Left lung (tissue), 10 donors: ENCODE results near the gene ITLN1. TPM values are rescaled to one million over a fixed set of nuclear protein-coding genes. Genes with fewer than 3 reads are reported as not detected.
A peak's percentile ranks its signal among the peaks of the same experiment; 100 is the strongest.
"Not testable (repeated sequence)": the region's sequence is repeated elsewhere in the genome, so short reads cannot be mapped to it uniquely, and the experiment has no call there.

ENCODE experiments used
- ATAC-seq: fragments of 200-7000 bp; cut with Tn5 transposase; one replicate; pipeline ENCODE4 v1.9.1; 2020; ENCODE audit warnings: moderate library complexity
- DNase-seq, 4 donors: peaks; one replicate each; pipeline ENCODE4 v3.0.0-alpha.2; 2013 to 2020
- H3K27ac ChIP-seq, 2 donors: fragments of 200-600 bp; sonication (generic) in 1 of 2; one replicate each; pipeline versions ENCODE4 v1.5.0 to v1.8.0; 2020 to 2021
- H3K27me3 ChIP-seq, 2 donors: fragments of 200-600 bp; sonication (generic) in 1 of 2; one replicate each; pipeline versions ENCODE4 v1.5.0 to v1.8.0; 2020 to 2021
- H3K36me3 ChIP-seq, 2 donors: fragments of 200-600 bp; sonication (generic) in 1 of 2; one replicate each; pipeline versions ENCODE4 v1.5.0 to v1.8.0; 2020 to 2021
- H3K4me1 ChIP-seq, 2 donors: fragments of 200-600 bp; one replicate each; pipeline ENCODE4 v1.8.0; 2021
- H3K4me3 ChIP-seq, 2 donors: fragments of 200-600 bp; sonication (generic) in 1 of 2; one replicate each; pipeline versions ENCODE4 v1.5.0 to v1.8.0; 2020 to 2021; ENCODE audit warnings: mild to moderate bottlenecking in 1 of 2
- H3K9me3 ChIP-seq, 2 donors: fragments of 200-600 bp; sonication (generic) in 1 of 2; one replicate each; pipeline versions ENCODE4 v1.5.0 to v1.8.0; 2020 to 2021
- intact Hi-C, 2 donors: fragments of 100-400 bp; cut with DNase I; formaldehyde crosslinking; loops; one replicate each; pipeline versions ENCODE4 v1.11.2 to v1.14.2; 2022
- polyA plus RNA-seq, 6 donors: library from polyadenylated mRNA; unstranded; fragments of 120-200 nt; gene quantifications; one replicate each; pipeline ENCODE4 v1.2.1, GENCODE V29; 2013; ENCODE audit not compliant: insufficient read length in 6 of 6
- total RNA-seq, 2 donors: library from RNA; stranded (reverse); fragmentation: NEBNext Ultra II Directional; extraction: Animal tissue kit (Norgen Biotek cat#: 25700); gene quantifications; one replicate each; pipeline ENCODE4 v1.2.1, GENCODE V29; 2021
- TF ChIP-seq, protein P1 (sequence below), 2 donors: fragments of 200-600 bp; sonication (generic) in 1 of 2; IDR thresholded peaks; one replicate each; pipeline versions ENCODE4 v1.5.0 to v1.8.0; 2021; ENCODE audit warnings: antibody characterized with exemption in 2 of 2
- donor health status: DM: no; HTN: yes; CAD: no.
- donor health status: DM: no; HTN: no; CAD: no.

ITLN1 gene
- total and polyA plus RNA-seq, 8 donors, result 0.27 to 3.3 (median 0.74) TPM

DNA sequence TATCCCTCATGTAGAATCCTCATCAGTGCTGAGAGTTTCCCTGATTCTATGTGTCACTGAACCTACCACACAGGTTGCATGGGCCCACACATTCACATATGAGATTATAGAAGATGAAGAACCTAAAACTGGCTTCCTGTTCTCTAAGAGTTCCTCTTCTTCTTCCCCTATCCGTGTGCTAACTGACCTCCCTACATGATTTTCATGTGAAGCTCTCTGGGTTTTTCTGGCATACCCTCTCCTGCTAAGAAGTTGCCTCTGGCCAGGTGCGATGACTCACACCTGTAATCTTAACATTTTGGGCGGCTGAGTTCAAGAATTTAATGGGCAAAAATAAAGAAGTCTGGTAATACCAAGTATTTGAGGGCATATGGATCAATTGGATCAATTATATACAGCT, 16.8 kb downstream of the ITLN1 start:
- H3K4me3 ChIP-seq, result no peak overlapping the region

GRCh38 chr1:160867651-160868050, 17.3 kb downstream of the ITLN1 start:
- H3K9me3 ChIP-seq, ATAC-seq, H3K27me3 ChIP-seq, intact Hi-C loops, H3K4me3 ChIP-seq, DNase-seq, H3K36me3 ChIP-seq: not testable (repeated sequence)
- Histone ChIP-seq H3K4me1 (peaks cover 0 to 20% of the 10 kb centered on the region in 2 donors), H3K27ac (peak overlapping the region in 1 of 2 donors; percentile 13)

More for the DNA sequence above, 16.8 kb downstream of the ITLN1 start:
- TF ChIP-seq, protein P1, sequence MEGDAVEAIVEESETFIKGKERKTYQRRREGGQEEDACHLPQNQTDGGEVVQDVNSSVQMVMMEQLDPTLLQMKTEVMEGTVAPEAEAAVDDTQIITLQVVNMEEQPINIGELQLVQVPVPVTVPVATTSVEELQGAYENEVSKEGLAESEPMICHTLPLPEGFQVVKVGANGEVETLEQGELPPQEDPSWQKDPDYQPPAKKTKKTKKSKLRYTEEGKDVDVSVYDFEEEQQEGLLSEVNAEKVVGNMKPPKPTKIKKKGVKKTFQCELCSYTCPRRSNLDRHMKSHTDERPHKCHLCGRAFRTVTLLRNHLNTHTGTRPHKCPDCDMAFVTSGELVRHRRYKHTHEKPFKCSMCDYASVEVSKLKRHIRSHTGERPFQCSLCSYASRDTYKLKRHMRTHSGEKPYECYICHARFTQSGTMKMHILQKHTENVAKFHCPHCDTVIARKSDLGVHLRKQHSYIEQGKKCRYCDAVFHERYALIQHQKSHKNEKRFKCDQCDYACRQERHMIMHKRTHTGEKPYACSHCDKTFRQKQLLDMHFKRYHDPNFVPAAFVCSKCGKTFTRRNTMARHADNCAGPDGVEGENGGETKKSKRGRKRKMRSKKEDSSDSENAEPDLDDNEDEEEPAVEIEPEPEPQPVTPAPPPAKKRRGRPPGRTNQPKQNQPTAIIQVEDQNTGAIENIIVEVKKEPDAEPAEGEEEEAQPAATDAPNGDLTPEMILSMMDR (IDR thresholded peaks at IDR 0.05), result no peak
- H3K9me3 ChIP-seq, result no peaks in the 10 kb centered on the region
- ATAC-seq (no peak), DNase-seq (no peak)
- no peaks in the 10 kb centered on the region for H3K36me3 ChIP-seq
- H3K27ac ChIP-seq, result peak overlapping the region in 1 of 2 donors; percentile 13
- peaks cover 0 to 6% of the 10 kb centered on the region in 2 donors for H3K27me3 ChIP-seq
- H3K4me1 ChIP-seq, result peaks cover 0 to 15% of the 10 kb centered on the region in 2 donors
- intact Hi-C loops, result no loop called here

DNA sequence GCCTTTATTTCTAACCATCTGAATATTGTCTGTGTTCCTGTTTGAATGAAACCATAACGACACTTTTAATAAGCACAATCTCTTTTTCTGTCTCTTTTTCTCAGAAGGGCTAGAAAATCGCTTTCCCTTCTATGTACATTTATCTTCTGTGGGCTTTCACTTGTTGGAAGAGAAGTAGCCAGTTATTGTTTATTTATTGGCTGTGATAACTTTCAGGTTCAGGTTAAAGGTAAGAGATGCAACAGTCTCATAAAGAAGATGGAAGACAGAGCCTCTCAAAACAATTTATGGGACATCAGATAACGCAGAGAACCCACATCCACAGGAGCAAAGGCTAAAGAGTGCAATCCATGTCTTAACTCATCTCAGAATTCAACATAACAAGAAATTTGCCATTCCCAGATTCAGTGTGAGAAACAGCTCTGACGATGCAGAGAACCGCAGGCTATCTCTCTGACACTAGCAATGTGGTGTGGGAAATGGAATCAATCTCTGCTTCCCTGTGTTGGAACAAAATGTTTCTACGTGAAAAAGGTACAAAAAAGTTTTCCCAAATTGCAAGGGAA, 18.2 kb downstream of the ITLN1 start:
- Histone ChIP-seq H3K4me3 (no peak overlapping the region), H3K27ac (no peak overlapping the region), H3K4me1 (peaks cover 0 to 29% of the 10 kb centered on the region in 2 donors), H3K27me3 (peaks cover 0 to 13% of the 10 kb centered on the region in 2 donors), H3K9me3 (no peaks in the 10 kb centered on the region), H3K36me3 (no peaks in the 10 kb centered on the region)
- no peak for ATAC-seq
- DNase-seq, result no peak
- intact Hi-C loops, result no loop called here
- TF ChIP-seq, protein P1 (IDR thresholded peaks at IDR 0.05), result no peak

GRCh38 chr1:160866001-160866694, 18.8 kb downstream of the ITLN1 start:
- intact Hi-C loops, result no loop called here
- Histone ChIP-seq H3K27me3 (peaks cover 0 to 13% of the 10 kb centered on the region in 2 donors), H3K27ac (no peak overlapping the region), H3K4me1 (peaks cover 0 to 34% of the 10 kb centered on the region in 2 donors), H3K9me3 (no peaks in the 10 kb centered on the region), H3K4me3 (no peak overlapping the region), H3K36me3 (no peaks in the 10 kb centered on the region)
- TF ChIP-seq, protein P1 (IDR thresholded peaks at IDR 0.05), result no peak
- DNase-seq (no peak), ATAC-seq (no peak)

DNA sequence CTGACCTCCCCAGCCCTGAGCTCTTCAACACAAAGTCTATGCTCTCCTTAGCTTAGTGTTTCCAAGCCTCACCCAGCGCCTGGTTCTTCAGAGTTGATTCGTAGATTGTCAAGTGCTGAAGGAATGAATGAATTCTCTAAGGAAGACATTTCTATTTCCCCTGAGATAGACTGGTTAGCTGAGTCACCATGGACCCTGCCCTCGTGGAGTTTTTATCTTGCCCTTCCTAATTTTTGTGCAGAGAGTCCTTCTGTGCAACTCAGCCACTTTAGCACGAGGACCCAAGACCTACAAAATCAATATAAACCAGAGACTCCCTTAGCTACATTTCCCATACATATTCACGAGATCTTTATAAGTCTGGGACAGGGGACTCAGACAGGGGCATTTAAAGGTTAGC, 19.6 kb downstream of the ITLN1 start:
- Histone ChIP-seq H3K4me3 (no peak overlapping the region), H3K27me3 (peaks cover 0 to 13% of the 10 kb centered on the region in 2 donors), H3K9me3 (no peaks in the 10 kb centered on the region), H3K27ac (no peak overlapping the region), H3K36me3 (no peaks in the 10 kb centered on the region), H3K4me1 (peaks cover 0 to 39% of the 10 kb centered on the region in 2 donors)
- DNase-seq, result no peak
- no peak for ATAC-seq
- TF ChIP-seq, protein P1 (IDR thresholded peaks at IDR 0.05), result no peak
- intact Hi-C loops, result no loop called here
